ENCODE results near the gene GNG13. TPM values are rescaled to one million over a fixed set of nuclear protein-coding genes. Genes with fewer than 3 reads are reported as not detected.

The GNG13 gene
- total RNA-seq, 1 donor from 2014 or later, result not detected

Small RNA genes within 50 kb of the gene (microRNA-seq; reads per million reads assigned to microRNA genes)
- not detected for gene MIR662 (ENCODE audit: borderline number of aligned reads)

Other genes starting within 250 kb of the GNG13 start
- gene PRR35, start 240.3 kb downstream of the GNG13 start, total RNA-seq, result not detected
- 2.7 TPM for gene NHLRC4, start 233.7 kb downstream of the GNG13 start, total RNA-seq
- 68.9 TPM for gene PIGQ, start 230.8 kb downstream of the GNG13 start, total RNA-seq
- gene RAB40C, start 210.7 kb downstream of the GNG13 start, total RNA-seq, result 40.1 TPM
- gene WFIKKN1, start 169.7 kb downstream of the GNG13 start, total RNA-seq, result 1.2 TPM
- gene METTL26, start 164.4 kb downstream of the GNG13 start, total RNA-seq, result 63.1 TPM
- 47.7 TPM for gene MCRIP2, start 158.9 kb downstream of the GNG13 start, total RNA-seq
- gene WDR90, start 151.4 kb downstream of the GNG13 start, total RNA-seq, result 31.4 TPM
- gene RHOT2, start 132.6 kb downstream of the GNG13 start, total RNA-seq, result 81.6 TPM
- gene RHBDL1, start 125.1 kb downstream of the GNG13 start, total RNA-seq, result 2.0 TPM
- gene STUB1, start 120.3 kb downstream of the GNG13 start, total RNA-seq, result 86.0 TPM
- 43.2 TPM for gene JMJD8, start 116.4 kb downstream of the GNG13 start, total RNA-seq
- gene WDR24, start 110.3 kb downstream of the GNG13 start, total RNA-seq, result 13.1 TPM
- 11.0 TPM for gene FBXL16, start 94.9 kb downstream of the GNG13 start, total RNA-seq
- gene METRN, start 85.6 kb downstream of the GNG13 start, total RNA-seq, result 35.9 TPM
- 36.5 TPM for gene ANTKMT, start 79.6 kb downstream of the GNG13 start, total RNA-seq
- gene CCDC78, start 74.3 kb downstream of the GNG13 start, total RNA-seq, result 26.1 TPM
- 15.6 TPM for gene HAGHL, start 73.6 kb downstream of the GNG13 start, total RNA-seq
- gene CIAO3, start 59.7 kb downstream of the GNG13 start, total RNA-seq, result 24.3 TPM
- 42.6 TPM for gene MSLN, start 40.0 kb downstream of the GNG13 start, total RNA-seq
- gene RPUSD1, start 12.4 kb downstream of the GNG13 start, total RNA-seq, result 16.3 TPM
- 11.3 TPM for gene CHTF18, start 12.1 kb downstream of the GNG13 start, total RNA-seq
- gene LMF1, start 170.2 kb upstream of the GNG13 start, total RNA-seq, result 23.8 TPM
- gene SOX8, start 181.0 kb upstream of the GNG13 start, total RNA-seq, result 0.15 TPM

All from lower lobe of right lung (tissue), 1 donor.